HG03432 (cell line): ENCODE data around the gene SIGLEC15.
"Not testable (repeated sequence)": the region's sequence is repeated elsewhere in the genome, so short reads cannot be mapped to it uniquely, and the experiment has no call there.

Experiments used
- ATAC-seq: cut with Tn5 transposase; IDR thresholded peaks from one replicate; pipeline ENCODE4 v1.9.1; 2021; ENCODE audit warnings: mild to moderate bottlenecking, moderate library complexity; ENCODE audit not compliant: unreplicated experiment

Gene SIGLEC15

DNA sequence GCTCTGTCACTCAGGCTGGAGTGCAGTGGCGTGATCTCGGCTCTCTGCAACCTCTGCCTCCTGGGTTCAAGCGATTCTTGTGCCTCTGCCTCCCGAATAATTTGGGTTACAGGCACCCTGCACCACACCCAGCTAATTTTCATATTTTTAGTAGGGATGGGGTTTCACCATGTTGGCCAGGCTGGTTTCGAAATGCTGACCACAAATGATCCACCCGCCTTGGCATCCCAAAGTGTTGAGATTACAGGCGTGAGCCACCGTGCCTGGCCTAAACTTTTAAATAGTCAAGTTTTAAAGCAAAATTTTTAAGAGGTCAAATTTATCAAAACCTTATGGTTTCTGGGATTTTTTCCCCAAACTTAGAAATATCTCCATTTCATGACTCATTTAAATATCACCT lies 6.7 kb upstream of the SIGLEC15 start:
- not testable (repeated sequence) for ATAC-seq

DNA sequence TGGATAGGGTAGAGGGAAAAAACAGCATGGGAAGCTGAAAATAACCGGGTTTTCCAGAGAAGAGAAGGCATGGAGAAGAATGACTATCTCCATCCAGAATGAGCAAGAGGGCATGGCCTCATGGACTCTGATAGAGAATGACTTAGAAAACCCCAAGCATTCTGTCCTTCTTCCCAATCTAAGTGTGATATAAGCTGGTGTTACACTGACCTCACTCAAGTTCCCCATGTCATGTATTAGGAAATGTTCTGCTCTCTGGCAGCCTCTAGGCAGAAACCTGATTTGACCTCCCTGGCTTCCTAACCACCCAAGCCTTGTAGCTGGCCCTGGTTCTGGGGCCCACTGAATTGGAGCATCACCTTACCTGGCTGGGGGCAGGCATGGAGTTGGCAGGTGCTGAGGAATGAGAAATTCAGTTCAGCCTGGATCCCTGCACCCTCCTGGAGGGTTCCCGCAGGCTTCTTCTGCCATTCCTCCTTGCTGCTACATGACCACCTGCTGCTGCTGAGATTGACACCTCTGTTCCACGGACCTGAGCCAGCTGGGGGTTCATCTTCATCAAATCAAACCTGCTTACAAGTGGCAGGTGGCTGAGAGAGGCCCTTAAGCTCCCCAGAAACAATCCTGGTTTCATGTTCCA lies 5.2 kb upstream of the SIGLEC15 start:
- no peak for ATAC-seq

DNA sequence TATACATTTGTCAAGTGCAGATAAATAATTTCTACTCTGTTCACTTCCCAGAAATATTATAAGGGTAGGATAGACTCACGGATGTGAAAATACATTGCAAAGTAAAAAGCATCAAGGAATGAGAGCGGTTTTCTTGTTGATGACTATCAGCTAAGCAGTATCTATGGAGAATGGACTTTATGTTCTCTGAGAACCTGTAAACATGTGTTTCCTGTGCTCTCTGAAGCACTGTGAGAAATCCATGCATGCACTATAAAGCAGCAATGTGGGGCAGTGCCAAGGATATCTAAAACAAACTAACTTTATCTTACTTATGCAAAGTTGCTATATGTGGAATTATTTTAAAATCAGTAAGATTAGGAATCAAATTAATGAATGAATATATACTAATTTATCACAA lies 4.4 kb upstream of the SIGLEC15 start:
- ATAC-seq: no peak

DNA sequence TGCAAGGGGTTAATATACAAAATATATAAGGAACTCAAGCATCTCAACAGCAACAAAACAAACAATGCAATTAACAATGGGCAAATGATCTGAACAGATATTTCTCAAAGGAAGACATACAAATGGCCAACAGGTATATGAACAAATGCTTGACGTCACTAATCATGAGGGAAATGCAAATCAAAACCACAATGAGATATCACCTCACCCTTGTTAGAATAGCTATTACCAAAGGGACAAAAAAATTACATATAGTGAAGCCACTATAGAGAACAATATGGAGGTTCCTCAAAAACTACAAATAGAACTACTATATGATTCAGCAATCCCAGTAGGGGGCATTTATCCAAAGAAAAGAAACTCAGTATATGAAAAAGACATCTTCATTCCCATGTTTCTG lies 3.8 kb upstream of the SIGLEC15 start:
- ATAC-seq: no peak

DNA sequence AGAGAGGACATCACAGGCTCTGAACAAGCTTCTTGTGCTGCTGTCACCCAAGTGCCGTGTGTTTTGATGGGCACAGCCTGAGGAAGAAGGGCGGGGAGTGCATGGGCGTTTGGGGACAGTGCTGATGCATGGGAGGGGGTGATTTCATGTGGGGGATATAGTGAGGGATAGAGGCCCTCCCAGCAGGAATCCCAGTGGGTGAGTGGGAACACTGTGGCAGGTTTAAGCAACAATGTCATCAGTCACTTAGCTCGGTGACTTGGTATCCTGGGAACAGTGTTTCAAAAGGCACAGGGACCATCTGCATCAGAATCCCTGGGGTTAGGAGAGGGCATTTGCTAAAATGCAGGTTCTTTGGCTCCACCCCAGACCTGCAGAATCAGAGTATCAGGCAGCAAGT lies 609 bp downstream of the SIGLEC15 start:
- ATAC-seq: no peak

DNA sequence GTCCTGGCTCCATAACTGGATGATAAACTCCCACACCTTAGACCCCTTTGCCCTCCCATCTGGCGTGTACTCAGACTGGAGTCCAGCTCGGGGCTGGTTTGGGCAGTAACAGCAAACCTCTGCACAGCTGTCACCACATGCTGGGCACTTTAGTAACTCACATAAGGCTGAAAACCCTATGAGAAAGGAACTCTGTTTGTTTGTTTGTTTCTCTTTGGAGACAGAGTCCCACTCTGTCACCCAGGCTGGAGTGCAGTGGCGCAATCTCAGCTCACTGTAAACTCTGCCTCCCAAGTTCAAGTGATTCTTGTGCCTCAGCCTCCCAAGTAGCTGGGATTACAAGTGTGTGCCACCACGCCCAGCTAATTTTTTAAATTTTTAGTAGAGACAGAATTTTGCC lies 1.2 kb downstream of the SIGLEC15 start:
- ATAC-seq: not testable (repeated sequence)

DNA sequence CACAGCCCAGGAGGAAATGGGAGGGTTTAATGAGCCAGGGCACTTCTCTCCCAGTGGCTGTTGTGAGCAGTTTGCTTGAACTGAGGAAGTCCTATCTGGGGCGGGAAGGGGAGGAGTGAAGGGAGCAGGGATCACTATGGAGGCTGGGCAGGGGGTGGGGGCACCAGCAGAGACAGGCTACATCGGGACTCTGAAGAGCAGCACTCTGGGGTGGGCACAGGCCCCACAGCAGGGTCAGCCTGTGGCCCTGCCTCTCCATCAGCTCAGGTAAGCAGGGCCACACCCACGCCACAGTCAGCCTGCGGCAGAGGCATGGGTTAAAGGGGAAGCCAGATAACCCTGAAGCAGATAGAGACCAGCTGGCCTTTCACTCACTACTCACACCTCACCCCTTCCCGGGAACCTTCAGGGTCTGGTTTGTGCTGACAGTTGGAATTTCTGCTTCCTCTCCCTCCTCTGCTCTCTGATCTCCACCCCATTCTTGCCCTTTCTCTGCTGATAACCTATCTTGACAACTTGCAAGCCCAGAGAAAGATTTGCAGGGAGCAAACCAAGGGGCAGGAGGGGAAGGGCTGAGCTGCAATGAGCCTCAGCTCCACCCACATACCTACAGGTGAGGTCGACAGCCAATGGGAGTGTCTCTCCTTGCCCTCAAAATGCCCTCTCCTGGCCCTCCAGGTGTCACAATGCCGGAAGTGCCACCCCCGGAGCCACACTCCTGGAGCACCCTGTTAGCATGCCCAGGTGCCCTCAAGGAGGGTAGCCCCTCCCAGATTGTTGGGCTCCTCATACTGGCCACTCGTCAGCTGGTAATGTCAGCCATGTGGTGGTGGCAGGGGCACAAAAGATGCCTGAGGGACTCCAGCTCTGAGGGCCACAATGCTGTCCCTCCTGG lies 3.7 kb downstream of the SIGLEC15 start:
- ATAC-seq: no peak

DNA sequence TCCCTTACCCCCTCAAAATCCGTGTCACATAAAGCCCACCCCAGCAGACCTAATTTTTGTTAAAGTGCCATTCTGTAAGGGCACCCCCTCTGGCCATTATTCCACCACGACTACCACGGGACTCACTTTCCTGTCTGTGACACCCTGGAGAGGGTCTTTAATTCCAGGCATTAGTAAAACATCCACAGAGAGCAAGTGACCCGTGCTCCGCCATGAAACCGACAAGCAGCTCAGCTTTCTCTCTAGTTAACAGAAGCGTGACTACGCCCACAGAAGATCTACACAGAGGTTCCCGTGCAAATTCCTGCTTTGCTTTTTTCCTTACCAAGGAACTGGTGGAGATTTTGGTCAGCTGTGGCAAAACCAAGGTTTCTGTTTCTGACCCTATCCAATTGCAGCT lies 4.4 kb downstream of the SIGLEC15 start:
- ATAC-seq: no peak

DNA sequence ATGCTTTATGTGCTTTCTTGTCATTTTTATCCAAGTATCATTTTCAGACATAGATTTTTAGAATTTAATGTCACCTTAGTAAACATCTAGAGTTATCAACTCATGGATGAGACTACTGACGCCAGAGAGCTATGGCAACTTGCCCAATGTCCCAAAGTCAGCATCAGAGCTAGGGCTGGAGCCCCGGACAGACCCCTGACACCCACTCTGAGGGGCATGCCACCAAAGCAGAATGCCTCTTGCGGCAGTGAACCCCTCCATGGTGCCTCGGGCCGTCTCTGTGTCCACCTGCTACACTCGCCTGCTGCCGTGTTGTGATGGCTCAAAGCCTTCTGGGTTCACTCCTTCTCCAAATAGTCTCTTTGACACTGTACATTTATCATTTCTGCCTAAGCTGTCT lies 5.4 kb downstream of the SIGLEC15 start:
- ATAC-seq: no peak

DNA sequence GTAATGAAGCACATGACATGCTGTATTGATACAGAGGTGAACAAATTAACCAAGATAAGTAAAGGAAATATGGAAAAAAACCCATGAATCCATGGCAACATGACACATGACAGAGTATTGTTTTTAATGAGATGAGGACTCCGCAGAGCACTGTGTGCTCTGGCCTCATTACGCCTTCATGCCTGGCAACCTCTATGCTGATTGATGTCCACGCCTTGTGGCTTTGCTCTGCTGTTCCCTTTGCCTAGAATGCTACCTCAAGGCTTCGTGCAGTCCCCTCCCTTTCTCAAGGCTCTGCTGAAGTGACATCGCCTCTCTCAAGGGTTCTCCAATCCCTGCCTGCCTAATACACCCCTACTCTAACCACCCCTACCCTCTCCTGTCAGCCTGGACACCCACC lies 8.4 kb downstream of the SIGLEC15 start:
- no peak for ATAC-seq

DNA sequence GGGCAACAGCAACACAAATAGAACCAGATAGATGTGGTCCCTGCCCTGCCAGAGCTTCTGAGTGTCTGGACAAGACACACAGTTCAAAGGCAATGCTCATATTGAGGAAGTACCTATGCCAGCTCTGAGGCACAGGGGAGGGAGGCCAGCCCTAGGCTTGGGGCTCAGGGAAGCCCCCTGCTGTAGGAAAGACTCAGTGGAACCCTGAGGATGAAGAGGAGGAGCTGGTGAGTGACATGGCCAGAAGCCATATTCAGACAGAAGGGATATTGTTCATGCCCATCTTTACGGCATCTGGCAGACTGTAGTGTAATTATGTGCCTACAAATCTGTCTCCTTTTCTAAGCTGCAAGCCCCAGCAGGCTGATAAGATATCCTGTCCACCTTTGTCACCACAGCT lies 8.8 kb downstream of the SIGLEC15 start:
- ATAC-seq: no peak

DNA sequence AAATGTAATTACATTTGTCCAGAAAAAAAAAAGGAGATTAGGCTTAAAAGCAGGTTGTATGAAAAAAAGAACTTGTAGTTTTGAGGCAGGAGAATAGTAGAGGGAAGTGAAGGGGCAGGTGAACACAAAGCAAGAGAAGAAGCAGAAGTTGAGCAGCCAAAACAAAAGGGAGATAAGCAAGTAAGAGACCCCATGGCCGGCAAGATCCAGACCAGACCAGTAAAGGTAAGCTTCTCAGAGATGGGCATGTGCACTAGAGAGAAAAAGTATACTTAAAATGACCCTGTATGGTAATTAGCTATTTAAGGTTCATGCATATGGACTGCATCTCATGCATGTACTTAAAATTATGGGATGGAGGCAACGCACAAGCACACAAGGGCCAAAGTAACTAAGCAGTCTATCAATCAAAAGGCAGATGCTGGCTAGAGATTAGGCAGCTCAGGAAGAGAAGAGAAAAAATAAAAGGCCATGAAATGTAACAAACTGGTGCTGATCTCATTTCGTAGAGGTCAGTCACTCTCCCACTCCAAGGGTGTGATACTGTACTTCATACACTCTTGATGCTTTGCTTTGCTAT lies 9.7 kb downstream of the SIGLEC15 start:
- no peak for ATAC-seq

DNA sequence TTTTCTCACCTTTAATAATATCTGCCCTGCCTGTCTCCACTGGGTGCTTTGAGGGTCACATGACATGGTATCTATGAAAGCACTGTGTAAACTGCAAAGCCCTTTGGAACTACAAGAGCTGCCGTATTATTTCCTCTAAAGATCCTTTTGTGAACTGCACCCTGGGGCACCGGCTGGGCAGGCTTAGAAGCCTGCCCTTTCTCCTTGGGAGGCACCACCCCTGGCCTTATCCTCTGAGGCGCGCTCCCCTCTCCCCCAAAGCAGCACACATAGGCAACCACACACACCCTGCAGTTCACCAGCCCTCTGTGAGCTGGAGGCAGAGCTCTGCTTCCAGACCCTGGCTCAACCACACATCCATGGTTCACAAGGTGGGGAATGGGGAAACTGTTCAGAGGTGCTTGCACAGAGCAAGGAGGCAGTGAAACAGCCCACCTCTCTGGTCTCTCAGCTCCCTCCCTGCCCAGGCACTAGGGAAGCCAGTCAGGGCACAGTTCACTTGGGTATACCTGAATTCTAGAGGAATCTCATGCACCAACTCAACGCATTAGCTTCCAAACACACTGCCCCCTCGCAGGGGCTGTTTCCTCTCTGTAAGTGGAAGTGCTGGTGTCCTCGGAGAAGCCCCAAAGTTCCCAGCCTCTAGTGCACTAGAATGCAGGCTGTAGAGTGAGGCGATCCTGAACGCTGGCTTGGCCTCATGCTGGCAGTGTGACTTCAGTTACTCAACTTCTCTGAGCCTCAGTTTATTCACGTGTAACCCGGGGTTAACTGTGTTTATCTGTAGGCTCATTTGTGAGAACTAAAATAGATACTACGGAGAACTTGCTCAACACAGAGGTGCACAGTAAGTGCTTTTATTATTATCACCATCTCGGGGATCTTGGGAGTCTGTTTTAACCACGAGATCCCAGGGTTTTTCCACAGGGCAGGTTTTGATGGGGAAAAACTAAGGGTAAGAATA lies 11.0 kb downstream of the SIGLEC15 start:
- ATAC-seq: no peak

DNA sequence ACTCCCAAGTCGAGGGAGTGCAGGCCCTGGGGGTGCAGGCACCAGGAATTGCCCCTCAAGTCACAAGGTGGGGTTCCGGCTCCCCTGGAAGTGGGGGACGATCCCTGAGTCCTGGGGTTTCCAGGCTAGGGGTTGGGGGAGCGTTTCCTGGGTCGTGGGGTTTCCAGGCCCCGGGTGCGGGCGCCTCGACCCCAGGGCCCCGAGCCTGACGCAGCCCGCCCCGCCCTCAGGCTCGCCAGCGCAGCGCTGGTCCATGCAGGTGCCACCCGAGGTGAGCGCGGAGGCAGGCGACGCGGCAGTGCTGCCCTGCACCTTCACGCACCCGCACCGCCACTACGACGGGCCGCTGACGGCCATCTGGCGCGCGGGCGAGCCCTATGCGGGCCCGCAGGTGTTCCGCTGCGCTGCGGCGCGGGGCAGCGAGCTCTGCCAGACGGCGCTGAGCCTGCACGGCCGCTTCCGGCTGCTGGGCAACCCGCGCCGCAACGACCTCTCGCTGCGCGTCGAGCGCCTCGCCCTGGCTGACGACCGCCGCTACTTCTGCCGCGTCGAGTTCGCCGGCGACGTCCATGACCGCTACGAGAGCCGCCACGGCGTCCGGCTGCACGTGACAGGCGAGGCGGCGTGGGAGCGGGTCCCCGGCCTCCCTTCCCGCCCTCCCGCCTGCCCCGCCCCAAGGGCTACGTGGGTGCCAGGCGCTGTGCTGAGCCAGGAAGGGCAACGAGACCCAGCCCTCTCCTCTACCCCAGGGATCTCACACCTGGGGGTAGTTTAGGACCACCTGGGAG lies 12.0 kb downstream of the SIGLEC15 start:
- peak; percentile 72 for ATAC-seq

DNA sequence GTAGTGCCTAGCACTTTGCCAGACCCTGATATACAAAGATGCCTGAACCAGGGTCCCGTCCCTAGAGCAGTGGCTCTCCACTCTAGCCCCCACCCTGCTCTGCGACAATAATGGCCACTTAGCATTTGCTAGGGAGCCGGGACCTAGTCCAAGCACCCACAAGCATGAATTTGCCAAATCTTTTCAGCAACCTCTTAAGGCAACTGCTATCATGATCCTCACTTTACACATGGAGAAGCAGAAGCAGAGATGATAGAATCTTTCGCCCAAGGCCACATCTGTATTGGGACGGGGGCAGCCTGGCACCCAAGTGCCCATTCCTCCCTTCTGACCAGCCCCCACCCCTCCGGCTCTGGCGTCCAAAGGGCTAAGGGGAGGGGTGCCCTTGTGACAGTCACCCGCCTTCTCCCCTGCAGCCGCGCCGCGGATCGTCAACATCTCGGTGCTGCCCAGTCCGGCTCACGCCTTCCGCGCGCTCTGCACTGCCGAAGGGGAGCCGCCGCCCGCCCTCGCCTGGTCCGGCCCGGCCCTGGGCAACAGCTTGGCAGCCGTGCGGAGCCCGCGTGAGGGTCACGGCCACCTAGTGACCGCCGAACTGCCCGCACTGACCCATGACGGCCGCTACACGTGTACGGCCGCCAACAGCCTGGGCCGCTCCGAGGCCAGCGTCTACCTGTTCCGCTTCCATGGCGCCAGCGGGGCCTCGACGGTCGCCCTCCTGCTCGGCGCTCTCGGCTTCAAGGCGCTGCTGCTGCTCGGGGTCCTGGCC lies 13.0 kb downstream of the SIGLEC15 start:
- no peak for ATAC-seq

DNA sequence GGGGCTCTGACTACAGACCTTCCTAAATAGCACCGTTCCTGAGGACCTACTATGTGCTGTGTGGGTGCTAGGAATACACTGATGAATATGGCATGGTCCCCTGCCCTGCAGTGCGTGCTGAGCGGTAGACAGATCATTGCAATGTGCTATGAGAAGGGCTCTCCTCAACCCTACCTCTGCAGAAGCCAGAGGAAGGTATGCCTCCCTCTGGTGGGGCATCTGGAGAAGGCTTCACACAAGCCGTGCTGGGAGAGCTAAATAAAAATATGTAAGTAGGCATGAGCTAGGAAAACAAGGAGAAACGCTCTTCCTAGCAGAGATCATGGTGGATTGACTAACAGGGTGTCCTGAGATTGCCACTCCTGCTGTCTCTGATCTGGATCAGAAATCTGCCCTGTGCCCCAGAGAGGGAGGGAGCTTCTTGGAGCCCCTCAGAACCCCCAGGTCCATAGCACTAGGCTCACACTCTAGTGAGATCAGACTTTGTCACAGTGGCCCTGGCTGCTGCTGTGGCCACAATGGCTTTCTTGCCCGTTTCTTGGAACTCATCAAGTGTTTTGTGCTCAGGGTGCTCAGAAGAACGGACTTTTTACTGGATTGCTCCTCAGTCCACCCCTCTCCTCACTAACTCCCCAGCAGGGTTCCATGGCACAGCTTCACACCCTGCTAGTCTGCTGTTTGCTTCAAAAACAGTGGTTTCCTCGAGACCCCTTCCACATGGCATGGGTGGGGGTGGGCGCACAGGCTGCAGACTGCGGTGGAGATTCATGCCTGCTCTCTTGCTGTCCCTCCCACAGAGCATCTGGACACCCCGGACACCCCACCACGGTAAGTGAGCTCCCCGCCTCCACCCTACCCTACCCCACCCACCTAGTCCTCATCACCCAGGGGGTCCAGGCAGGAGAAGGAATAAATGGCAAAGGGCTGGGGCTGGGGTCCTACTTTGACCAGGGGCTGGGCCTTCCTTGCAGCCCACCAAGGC lies 14.2 kb downstream of the SIGLEC15 start:
- peak; percentile 45 for ATAC-seq

DNA sequence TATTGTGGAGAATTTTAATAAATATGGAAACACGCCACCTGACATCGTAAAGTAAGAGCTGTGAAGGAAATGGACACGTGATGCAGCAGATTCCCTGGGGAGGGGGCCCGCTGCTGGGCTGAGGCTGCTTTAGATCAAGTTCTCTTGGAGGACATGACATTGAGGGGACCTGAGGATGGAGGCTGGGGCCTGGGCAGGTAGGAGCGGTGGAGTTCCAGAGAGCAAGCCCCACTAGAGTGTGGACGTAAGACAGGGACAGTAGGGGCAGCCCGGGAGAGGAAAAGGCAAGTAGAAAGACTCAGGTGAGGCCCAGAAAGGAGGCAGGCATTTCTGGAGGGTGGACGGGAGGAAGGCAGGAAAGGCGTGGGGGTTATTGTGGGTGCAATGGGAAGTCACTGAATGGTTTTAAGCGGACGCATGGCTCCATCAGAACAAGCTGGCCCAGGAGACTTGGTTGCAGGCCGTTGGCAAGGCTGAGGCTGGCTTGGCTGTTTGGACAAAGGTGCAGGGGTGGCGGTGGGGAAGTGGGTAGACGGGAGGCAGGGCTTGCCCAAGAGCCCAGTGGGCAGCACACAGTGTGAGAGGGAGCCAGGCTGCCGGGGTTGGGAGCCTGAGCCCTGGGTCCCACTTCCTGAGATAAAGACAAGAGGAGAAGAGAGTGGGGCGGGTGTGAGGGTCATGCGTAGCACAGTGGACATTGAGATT lies 15.7 kb downstream of the SIGLEC15 start:
- ATAC-seq: no peak
